IPS-NIHi7 (cell line): Measurements from ENCODE around the gene RRAD.

ENCODE experiments used
- DNase-seq: peaks from one replicate; pipeline ENCODE4 v3.0.0; 2012; ENCODE audit warnings: mixed read lengths; ENCODE audit errors: extremely low spot score

RRAD gene

GRCh38 chr16:66881014-66881417 lies 44.3 kb downstream of the RRAD start:
- no peak for DNase-seq

- DNase-seq = peak; percentile 97
Observed at GRCh38 chr16:66880288-66881013, 44.9 kb downstream of the RRAD start, which contains the start of gene PDP2. TSS of gene PDP2 (plus strand) at chr16:66880515. CDS start at chr16:66884285, 3,770 bp downstream.

- no peak for DNase-seq
Observed at GRCh38 chr16:66878067-66878466, 47.3 kb downstream of the RRAD start.

- no peak for DNase-seq
Observed at GRCh38 chr16:66874079-66874775, 51.1 kb downstream of the RRAD start.

GRCh38 chr16:66873685-66874055 lies 51.7 kb downstream of the RRAD start:
- DNase-seq = no peak

GRCh38 chr16:66872943-66873684 lies 52.2 kb downstream of the RRAD start:
- DNase-seq = peak; percentile 90

GRCh38 chr16:66872559-66872942 lies 52.8 kb downstream of the RRAD start:
- no peak for DNase-seq

- no peak for DNase-seq
Observed at GRCh38 chr16:66871840-66872239, 53.5 kb downstream of the RRAD start.
